Measurements from ENCODE around the gene SSBP3.

GRCh38 chr1:54395281-54395934, 10.8 kb downstream of the SSBP3 start:
- TF ChIP-seq CTCF (IDR thresholded peaks at IDR 0.05) = no peak
- TF ChIP-seq POLR2A (IDR thresholded peaks at IDR 0.05) = no peak
